PC-9 (cell line): ENCODE measurements around the gene GOLGB1.

Source experiments
- CTCF ChIP-seq: fragments of 200-600 bp; sonication (generic); conservative IDR thresholded peaks from 2 replicates; pipeline ENCODE4 v1.6.1; 2017; ENCODE audit warnings: mixed run types, antibody characterized with exemption, mild to moderate bottlenecking, moderate library complexity
- EZH2 ChIP-seq: fragments of 200-600 bp; sonication (generic); IDR thresholded peaks from 2 replicates; pipeline ENCODE4 v1.8.0; 2017; ENCODE audit warnings: antibody characterized with exemption, low read depth

- TF ChIP-seq CTCF (no peak), EZH2 (no peak)
Observed at GRCh38 chr3:121748680-121749275, 763 bp downstream of the GOLGB1 start.
